NCI-H510A treated with DMSO at 0.1 percent for 48 hours (cell line): ENCODE data around the gene DGCR6.
"Not testable (repeated sequence)": the region's sequence is repeated elsewhere in the genome, so short reads cannot be mapped to it uniquely, and the experiment has no call there.

Experiments
- DNase-seq: peaks from one replicate; lab custom pipeline; 2025; lab: John Stamatoyannopoulos, UW

The DGCR6 gene

DNA sequence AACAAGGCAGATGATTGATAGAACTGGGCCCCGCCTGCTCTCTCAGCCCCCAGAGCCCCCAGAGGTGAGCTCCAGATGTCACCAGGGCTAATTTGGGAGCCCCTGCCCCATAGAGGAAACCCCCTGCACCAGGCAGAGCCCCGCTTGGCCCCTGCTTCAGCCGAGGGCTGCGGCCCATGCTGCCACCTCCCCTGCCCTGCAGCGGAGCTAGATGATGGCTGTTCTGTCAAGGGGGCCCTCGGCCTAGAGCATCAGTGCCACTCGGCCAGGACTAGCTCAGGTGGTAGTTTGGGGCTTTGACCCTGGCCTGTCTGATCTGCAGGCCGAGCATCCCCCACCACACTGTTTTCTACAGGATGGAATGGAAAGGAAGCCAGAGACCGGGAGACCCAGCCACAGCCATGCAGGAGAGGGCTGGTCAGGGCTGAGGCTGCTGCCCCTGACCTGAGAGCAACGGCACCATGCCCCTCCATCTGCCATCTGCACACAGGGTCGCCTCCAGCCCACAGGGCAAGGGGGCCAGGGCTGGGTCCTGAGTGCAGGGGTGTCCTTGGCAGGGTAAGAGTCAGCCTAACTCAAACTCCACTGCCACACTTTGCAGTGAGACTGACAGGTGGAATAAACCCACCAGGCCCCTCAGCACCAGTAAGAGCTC lies 54.2 kb downstream of the DGCR6 start:
- not testable (repeated sequence) for DNase-seq

DNA sequence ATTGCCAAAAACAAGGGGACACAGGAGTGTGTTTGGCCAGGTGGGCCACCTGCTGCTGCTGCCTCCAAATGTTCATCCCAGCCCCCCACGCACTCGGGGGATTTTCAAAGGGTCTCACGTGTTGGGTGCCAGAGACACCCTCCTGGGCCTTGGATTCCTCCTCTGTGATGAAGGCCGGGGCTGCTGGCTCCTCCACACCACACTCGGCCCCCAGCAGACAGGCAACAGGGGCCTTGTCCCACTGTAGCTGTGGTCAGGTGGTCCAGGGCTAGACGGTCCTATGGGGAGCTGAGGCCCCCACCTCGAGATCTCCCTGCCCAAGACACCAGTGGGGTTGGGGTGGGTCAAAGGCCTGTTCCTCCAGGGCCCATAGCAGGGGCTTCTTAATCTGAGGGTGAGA lies 55.1 kb downstream of the DGCR6 start:
- not testable (repeated sequence) for DNase-seq
